H54 (cell line): ENCODE results near the gene ARHGAP21.
"Not testable (repeated sequence)": the region's sequence is repeated elsewhere in the genome, so short reads cannot be mapped to it uniquely, and the experiment has no call there.

Experiments used
- DNase-seq: peaks from one replicate; pipeline ENCODE4 v3.0.0; 2011; ENCODE audit warnings: low spot score, mixed read lengths; ENCODE audit not compliant: insufficient read length
- FAIRE-seq: peaks from 3 replicates; lab custom pipeline; 2011; peaks lifted over from hg19 to GRCh38; lab: Jason Lieb, UNC
- POLR2A ChIP-seq: IDR thresholded peaks from 2 replicates; pipeline ENCODE4 v1.6.1; 2011; ENCODE audit warnings: low read depth, mild to moderate bottlenecking, low read length

ARHGAP21 gene

GRCh38 chr10:24731942-24732341 is 8.3 kb upstream of the ARHGAP21 start:
- FAIRE-seq (no peak), DNase-seq (no peak)

GRCh38 chr10:24730811-24731210 is 7.1 kb upstream of the ARHGAP21 start:
- DNase-seq (no peak), FAIRE-seq (no peak)
- no peak for TF ChIP-seq POLR2A

More at GRCh38 chr10:24731942-24732341, 8.3 kb upstream of the ARHGAP21 start:
- no peak for TF ChIP-seq POLR2A

GRCh38 chr10:24727786-24728185 is 4.1 kb upstream of the ARHGAP21 start:
- DNase-seq (no peak), FAIRE-seq (no peak)
- no peak for TF ChIP-seq POLR2A

GRCh38 chr10:24726626-24727025 is 2.9 kb upstream of the ARHGAP21 start:
- FAIRE-seq (no peak), DNase-seq (no peak)
- no peak for TF ChIP-seq POLR2A

GRCh38 chr10:24726029-24726428 is 2.3 kb upstream of the ARHGAP21 start:
- FAIRE-seq, DNase-seq: not testable (repeated sequence)

- peak; percentile 93 for TF ChIP-seq POLR2A
- peak; percentile 79 for FAIRE-seq
- DNase-seq, result peak; percentile 89
Measured at GRCh38 chr10:24724381-24725228, 918 bp upstream of the ARHGAP21 start.

- FAIRE-seq (no peak), DNase-seq (no peak)
- no peak for TF ChIP-seq POLR2A
Measured at GRCh38 chr10:24723386-24723787, 300 bp downstream of the ARHGAP21 start.

- FAIRE-seq, result no peak
- peak; percentile 33; the same call in 1 of the 2 replicates for TF ChIP-seq POLR2A
- no peak for DNase-seq
Measured at GRCh38 chr10:24722676-24723385, 856 bp downstream of the ARHGAP21 start.

GRCh38 chr10:24722131-24722675 is 1.5 kb downstream of the ARHGAP21 start:
- DNase-seq, result no peak
- no peak for FAIRE-seq
- no peak for TF ChIP-seq POLR2A

GRCh38 chr10:24721229-24722106 is 2.2 kb downstream of the ARHGAP21 start:
- DNase-seq (no peak), FAIRE-seq (no peak)
- TF ChIP-seq POLR2A, result no peak

- DNase-seq, result no peak
- FAIRE-seq, result no peak
- no peak for TF ChIP-seq POLR2A
Measured at GRCh38 chr10:24720096-24720495, 3.6 kb downstream of the ARHGAP21 start.

GRCh38 chr10:24718031-24718855 is 5.4 kb downstream of the ARHGAP21 start:
- FAIRE-seq (peak; percentile 90), DNase-seq (no peak)
- no peak for TF ChIP-seq POLR2A
